Sigmoid colon (tissue), 7 donors: ENCODE results near the gene C17orf78. TPM values are rescaled to one million over a fixed set of nuclear protein-coding genes. Genes with fewer than 3 reads are reported as not detected.

Source experiments
- DNase-seq: peaks from one replicate; pipeline ENCODE4 v3.0.0-alpha.2; 2019
- H3K27ac ChIP-seq, 4 donors: fragments of 200-600 bp; sonication (generic); one replicate each; pipeline ENCODE4 v1.5.1; 2016 to 2019; ENCODE audit warnings: mild to moderate bottlenecking in 1 of 4
- H3K27me3 ChIP-seq, 3 donors: fragments of 200-600 bp; sonication (generic); one replicate each; pipeline ENCODE4 v1.5.1; 2019; ENCODE audit warnings: mild to moderate bottlenecking in 1 of 3
- H3K36me3 ChIP-seq, 4 donors: fragments of 200-600 bp; sonication (generic); one replicate each; pipeline ENCODE4 v1.5.1; 2016 to 2019
- H3K4me1 ChIP-seq, 4 donors: fragments of 200-600 bp; sonication (generic); one replicate each; pipeline ENCODE4 v1.5.1; 2017 to 2019
- H3K4me3 ChIP-seq, 4 donors: fragments of 200-600 bp; sonication (generic); one replicate each; pipeline ENCODE4 v1.5.1; 2017 to 2019; ENCODE audit warnings: mild to moderate bottlenecking in 2 of 4, moderate library complexity in 1 of 4
- H3K9me3 ChIP-seq, 4 donors: fragments of 200-600 bp in 3 of 4; sonication (generic) in 3 of 4; one replicate each; pipeline versions ENCODE4 v1.5.1 to v1.6.1; 2013 to 2019
- CTCF ChIP-seq, 4 experiments: fragments of 450-650 bp in 3 of 4; fragments of 200-600 bp in 1 of 4; IDR thresholded peaks; one replicate each; pipeline ENCODE4 v1.5.1; 2016 to 2019; ENCODE audit warnings: antibody characterized with exemption in 4 of 4, mild to moderate bottlenecking in 3 of 4, moderate library complexity in 2 of 4
- EP300 ChIP-seq, 4 donors: sonication (generic); formaldehyde crosslinking; IDR thresholded peaks; one replicate each; pipeline ENCODE4 v1.6.1; 2017; ENCODE audit warnings: antibody characterized with exemption in 4 of 4
- POLR2A ChIP-seq, 2 donors: fragments of 450-650 bp; IDR thresholded peaks; one replicate each; pipeline ENCODE4 v1.6.1; 2016; ENCODE audit warnings: antibody characterized with exemption in 2 of 2, mild to moderate bottlenecking in 2 of 2, moderate library complexity in 2 of 2
- POLR2AphosphoS5 ChIP-seq, 4 donors: sonication (generic); formaldehyde crosslinking; IDR thresholded peaks; one replicate each; pipeline ENCODE4 v1.6.1; 2017; ENCODE audit warnings: antibody characterized with exemption in 4 of 4
- WGBS, 2 donors: extraction: QIAGEN DNeasy Blood & Tissue Kit; methylation state at CpG; one replicate each; pipeline ENCODE4 v1.1.7; 2013; 5-methylcytosine and 5-hydroxymethylcytosine counted together
- intact Hi-C: fragments of 100-400 bp; cut with DNase I; formaldehyde crosslinking; loops from one replicate; pipeline ENCODE4 v1.15.1; 2023
- polyA plus RNA-seq, 3 donors: library from polyadenylated mRNA; stranded (reverse); fragments of 200-250 nt; gene quantifications; one replicate each; pipeline ENCODE4 v1.2.3, GENCODE V29; 2013
- total RNA-seq, 4 donors: library from RNA; depleted of rRNA; stranded (reverse); fragments of >200 nt; gene quantifications; one replicate each; pipeline ENCODE4 v1.1.0, GENCODE V29; 2016
- donor health status: healthy with polysubstance abuse.
- donor health status: Bipolar disorder and iron deficiency.
- donor health status: healthy.

The C17orf78 gene
- total and polyA plus RNA-seq, 7 donors: not detected

GRCh38 chr17:37358098-37358829 lies 17.5 kb upstream of the C17orf78 start:
- DNase-seq: peak; percentile 77
- no peak for TF ChIP-seq CTCF (IDR thresholded peaks at IDR 0.05)
- TF ChIP-seq POLR2AphosphoS5 (IDR thresholded peaks at IDR 0.05): peak in 2 of 4 donors; percentile 0 to 38
- Histone ChIP-seq H3K9me3 (no peaks in the 10 kb centered on the region), H3K27ac (peak overlapping the region; percentile 92 to 97 (median 94)), H3K4me3 (peak overlapping the region; percentile 63 to 93 (median 76)), H3K36me3 (no peaks in the 10 kb centered on the region), H3K4me1 (peaks cover 0 to 25% (median 22%) of the 10 kb centered on the region in 4 donors), H3K27me3 (no peaks in the 10 kb centered on the region)
- 2 to 6% methylated on average over 21 of the region's 21 CpGs for WGBS, 2 donors
- intact Hi-C loops: loop anchor here (2.0 to 10.0 kb wide), 3 partner anchors 49 to 753 kb away; partner anchors contain the start of genes ACACA, DUSP14, MRM1 and TADA2A

GRCh38 chr17:37358830-37359681 lies 16.7 kb upstream of the C17orf78 start:
- H3K27ac ChIP-seq: peak overlapping the region; percentile 92 to 97 (median 94)
- H3K27me3 ChIP-seq: no peaks in the 10 kb centered on the region
- peaks cover 0 to 25% (median 22%) of the 10 kb centered on the region in 4 donors for H3K4me1 ChIP-seq
- WGBS, 2 donors: 1% methylated on average over 88 of the region's 88 CpGs
- peak; percentile 96 for DNase-seq
- H3K4me3 ChIP-seq: peak overlapping the region; percentile 63 to 93 (median 76)
- no peaks in the 10 kb centered on the region for H3K36me3 ChIP-seq
- intact Hi-C loops: loop anchor here (2.0 to 10.0 kb wide), 3 partner anchors 48 to 754 kb away; partner anchors contain the start of genes ACACA, DUSP14, MRM1 and TADA2A
- no peaks in the 10 kb centered on the region for H3K9me3 ChIP-seq
- TF ChIP-seq POLR2AphosphoS5 (IDR thresholded peaks at IDR 0.05): peak; percentile 20 to 66 (median 58)
- peak; percentile 16 to 20 for TF ChIP-seq POLR2A (IDR thresholded peaks at IDR 0.05)
- TF ChIP-seq EP300 (IDR thresholded peaks at IDR 0.05): no peak
- peak in 1 of 4 experiments; percentile 46 for TF ChIP-seq CTCF (IDR thresholded peaks at IDR 0.05)

- Histone ChIP-seq H3K4me3 (peak overlapping the region; percentile 63 to 93 (median 76)), H3K27me3 (no peaks in the 10 kb centered on the region), H3K4me1 (peaks cover 0 to 25% (median 22%) of the 10 kb centered on the region in 4 donors), H3K27ac (peak overlapping the region; percentile 92 to 97 (median 94)), H3K9me3 (no peaks in the 10 kb centered on the region), H3K36me3 (no peaks in the 10 kb centered on the region)
- intact Hi-C loops: loop anchor here (2.0 to 10.0 kb wide), 3 partner anchors 47 to 755 kb away; partner anchors contain the start of genes ACACA, DUSP14, MRM1 and TADA2A
- no peak for TF ChIP-seq EP300 (IDR thresholded peaks at IDR 0.05)
- no peak for TF ChIP-seq CTCF (IDR thresholded peaks at IDR 0.05)
- TF ChIP-seq POLR2AphosphoS5 (IDR thresholded peaks at IDR 0.05): no peak
- TF ChIP-seq POLR2A (IDR thresholded peaks at IDR 0.05): no peak
- peak; percentile 67 for DNase-seq
- 30 to 51% methylated on average over 18 of the region's 18 CpGs for WGBS, 2 donors
These were observed 16.1 kb upstream of the C17orf78 start for GRCh38 chr17:37359682-37360188.

GRCh38 chr17:37360632-37361031 lies 15.2 kb upstream of the C17orf78 start:
- TF ChIP-seq CTCF (IDR thresholded peaks at IDR 0.05) (no peak), EP300 (IDR thresholded peaks at IDR 0.05) (no peak), POLR2AphosphoS5 (IDR thresholded peaks at IDR 0.05) (no peak), POLR2A (IDR thresholded peaks at IDR 0.05) (no peak)
- intact Hi-C loops: no loop called here
- 66 to 78% methylated on average over 3 of the region's 3 CpGs for WGBS, 2 donors
- Histone ChIP-seq H3K9me3 (no peaks in the 10 kb centered on the region), H3K27ac (peak overlapping the region in 1 of 4 donors; percentile 93), H3K27me3 (no peaks in the 10 kb centered on the region), H3K4me3 (no peak overlapping the region), H3K36me3 (no peaks in the 10 kb centered on the region), H3K4me1 (peaks cover 0 to 25% (median 22%) of the 10 kb centered on the region in 4 donors)
- no peak for DNase-seq
